ENCODE measurements around the gene ADM2. TPM values are rescaled to one million over a fixed set of nuclear protein-coding genes. Genes with fewer than 3 reads are reported as not detected.

ADM2 gene
- total and polyA plus RNA-seq, 2 of the 13 experiments (the other 11 are each of a cell fraction or from before 2014, with no cell fraction given) = 1.2 to 3.0 TPM

GRCh38 chr22:50506611-50507420 is 25.5 kb downstream of the ADM2 start:
- Histone ChIP-seq H3K4me3 (replicated peaks in 1 of 3; ENCODE audit: insufficient read depth in 1 of 3, low read depth in 2 of 3, low read length in 3 of 3) (peak overlapping the region; percentile 90 to 99 (median 93)), H3K36me3 (replicated peaks in 1 of 2; ENCODE audit: control insufficient read depth in 1 of 2, insufficient read depth in 2 of 2, low read length in 2 of 2) (peaks cover 2 to 10% of the 10 kb centered on the region in 2 experiments; a peak in 1 of 5 replicates), H4K20me1 (ENCODE audit: insufficient read depth, low read length) (no peaks in the 10 kb centered on the region), H2AFZ (ENCODE audit: low read length) (no peak overlapping the region), H3K27me3 (ENCODE audit: control insufficient read depth in 1 of 2, insufficient read depth in 2 of 2, low read length in 2 of 2) (no peaks in the 10 kb centered on the region; a peak in 1 of 5 replicates), H3K79me2 (ENCODE audit: insufficient read depth, low read length) (peaks cover 31% of the 10 kb centered on the region), H3K9me3 (ENCODE audit: low read length) (no peaks in the 10 kb centered on the region), H3K9ac (ENCODE audit: insufficient read depth, low read depth, low read length) (peak overlapping the region; percentile 90), H3K27ac (ENCODE audit: extremely low read length, insufficient read depth, low read length) (peak overlapping the region; percentile 68), H3K4me2 (ENCODE audit: low read depth, low read length) (peak overlapping the region; percentile 86), H3K4me1 (ENCODE audit: insufficient read depth, low read length) (peaks cover 19% of the 10 kb centered on the region)
- ChIA-PET CTCF (ENCODE audit: low intra/inter-chr PET ratio, low total read pairs) (no interaction called here), POLR2A (interaction anchor here (1.3 to 3.9 kb wide), 5 partner anchors 9 to 263 kb away, joined by 4 to 97 read pairs (median 12); partner anchors contain the start of gene SCO2)
- ATAC-seq = peak; percentile 66
- WGBS (ENCODE audit: low lambda C conversion rate) = 45% methylated on average over 6 of the region's 21 CpGs
- in situ Hi-C loops (cut with HindIII; ENCODE audit: extremely low pct_ligation_motif_present, low pct_unique_long_range_greater_than_20kb) = no loop called here
- DNase-seq (ENCODE audit: low spot score) = no peak
- no peak for FAIRE-seq
- intact Hi-C loops (cut with micrococcal nuclease; ENCODE audit: unreplicated experiment) = no loop called here
- BruUV-seq (replicated peaks) = TSS peak; percentile 76
- TF ChIP-seq UBTF (CRISPR knock-in tag; IDR thresholded peaks at IDR 0.05) (peak; percentile 58; the same call in 1 of the 2 replicates), HNRNPH1 (optimal IDR thresholded peaks at IDR 0.05; ENCODE audit: low read depth, low read length) (no peak), HNRNPLL (IDR thresholded peaks at IDR 0.05; ENCODE audit: low read depth, low read length, poor library complexity, severe bottlenecking) (no peak), GTF3A (CRISPR knock-in tag; conservative IDR thresholded peaks at IDR 0.05) (no peak), NRL (CRISPR knock-in tag; IDR thresholded peaks at IDR 0.05; ENCODE audit: borderline replicate concordance) (peak; percentile 31; the same call in 1 of the 2 replicates), ZNF136 (CRISPR knock-in tag; IDR thresholded peaks at IDR 0.05; ENCODE audit: low read depth) (no peak), HNF1B (CRISPR knock-in tag; IDR thresholded peaks at IDR 0.05) (no peak), MLXIP (CRISPR knock-in tag; IDR thresholded peaks at IDR 0.05; ENCODE audit: borderline replicate concordance) (no peak), ZNF563 (CRISPR knock-in tag; IDR thresholded peaks at IDR 0.05) (0 out of 2 replicates have a peak, but pooled peaks have one; percentile 42), NFKBIZ (CRISPR knock-in tag; IDR thresholded peaks at IDR 0.05) (no peak)

Measured in HepG2 (cell line).